MM.1S (cell line): ENCODE results near the gene SURF6.

Source experiments
- DNase-seq: peaks from one replicate; pipeline ENCODE4 v3.0.0-alpha.2; 2015
- H2AFZ ChIP-seq: fragments of 300-600 bp; sonication (generic); 2 replicates; pipeline ENCODE4 v1.6.0; 2016; ENCODE audit warnings: antibody characterized with exemption, low read length
- H3F3A ChIP-seq: fragments of 300-600 bp; sonication (generic); 2 replicates; pipeline ENCODE4 v1.6.1; 2016; ENCODE audit warnings: mild to moderate bottlenecking, antibody characterized with exemption, low read length, moderate library complexity, mixed read lengths; ENCODE audit not compliant: insufficient read depth
- H3K27ac ChIP-seq: fragments of 300-600 bp; sonication (generic); 2 replicates; pipeline ENCODE4 v1.5.1; 2016; ENCODE audit warnings: mild to moderate bottlenecking, low read length
- H3K27me3 ChIP-seq: fragments of 300-600 bp; sonication (generic); replicated peaks from 2 replicates; pipeline ENCODE4 v1.6.0; 2016; ENCODE audit warnings: low read length; ENCODE audit not compliant: insufficient read depth
- H3K36me3 ChIP-seq: fragments of 300-600 bp; sonication (generic); replicated peaks from 2 replicates; pipeline ENCODE4 v1.6.1; 2016; ENCODE audit warnings: mild to moderate bottlenecking, low read length, mixed read lengths; ENCODE audit not compliant: insufficient read depth
- H3K4me1 ChIP-seq: fragments of 300-600 bp; sonication (generic); 2 replicates; pipeline ENCODE4 v1.6.1; 2016; ENCODE audit warnings: low read length, mixed read lengths
- H3K4me2 ChIP-seq: fragments of 300-600 bp; sonication (generic); 2 replicates; pipeline ENCODE4 v1.6.0; 2016; ENCODE audit warnings: low read depth, low read length
- H3K4me3 ChIP-seq: fragments of 300-600 bp; sonication (generic); 2 replicates; pipeline ENCODE4 v1.5.1; 2016; ENCODE audit warnings: low read length, mixed read lengths
- H3K79me2 ChIP-seq: fragments of 300-600 bp; sonication (generic); 2 replicates; pipeline ENCODE4 v1.6.1; 2016; ENCODE audit warnings: mixed run types, low read length, mixed read lengths
- H3K9ac ChIP-seq: fragments of 300-600 bp; sonication (generic); 2 replicates; pipeline ENCODE4 v1.6.1; 2016; ENCODE audit warnings: low read length, mixed read lengths
- H3K9me2 ChIP-seq: fragments of 300-600 bp; sonication (generic); replicated peaks from 2 replicates; pipeline ENCODE4 v1.6.1; 2016; ENCODE audit warnings: mild to moderate bottlenecking, low read length, mixed read lengths; ENCODE audit not compliant: insufficient read depth
- H3K9me3 ChIP-seq: fragments of 300-600 bp; sonication (generic); replicated peaks from 2 replicates; pipeline ENCODE4 v1.6.1; 2016; ENCODE audit warnings: mild to moderate bottlenecking, low read length, mixed read lengths; ENCODE audit not compliant: insufficient read depth
- H4K20me1 ChIP-seq: fragments of 300-600 bp; sonication (generic); 2 replicates; pipeline ENCODE4 v1.6.1; 2016; ENCODE audit warnings: mild to moderate bottlenecking, low read length, moderate library complexity, mixed read lengths; ENCODE audit not compliant: insufficient read depth
- EZH2 ChIP-seq: fragments of 300-600 bp; sonication (generic); optimal IDR thresholded peaks from 2 replicates; pipeline ENCODE3; 2017; ENCODE audit warnings: low read depth, mild to moderate bottlenecking, antibody characterized with exemption, low read length, mixed read lengths
- EZH2phosphoT487 ChIP-seq: fragments of 300-600 bp; sonication (generic); IDR thresholded peaks from 2 replicates; pipeline ENCODE4 v1.6.1; 2018; ENCODE audit warnings: antibody characterized with exemption, low read length
- TF ChIP-seq, protein P1 (sequence below): fragments of 300-600 bp; sonication (generic); IDR thresholded peaks from 2 replicates; pipeline ENCODE4 v1.5.1; 2016; ENCODE audit warnings: antibody characterized with exemption, low read length, mixed read lengths

The SURF6 gene

DNA sequence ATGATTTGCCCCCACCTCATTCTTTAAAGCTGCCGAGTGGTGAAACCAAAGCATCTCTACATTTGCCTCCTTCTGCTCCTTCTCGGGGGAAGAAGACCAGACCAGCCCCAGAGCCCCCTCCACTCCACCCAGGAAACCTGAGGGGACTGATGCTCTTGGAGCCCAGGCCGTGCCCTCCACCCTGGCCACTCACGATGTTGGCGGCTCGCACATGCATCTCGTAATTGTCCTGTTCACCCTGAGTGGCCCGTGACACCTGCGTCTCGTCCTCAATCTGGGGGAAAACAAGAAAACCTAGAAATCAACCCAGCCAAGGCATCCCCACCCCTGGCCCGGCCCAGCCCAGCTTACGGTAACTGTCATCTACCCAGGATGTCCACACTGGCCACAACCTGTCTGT, 9.0 kb upstream of the SURF6 start:
- Histone ChIP-seq H3K27ac (no peak overlapping the region), H4K20me1 (no peaks in the 10 kb centered on the region; the same call in 1 of the 2 replicates), H3K36me3 (peaks cover 6% of the 10 kb centered on the region; the same call in 1 of the 2 replicates), H3K27me3 (no peaks in the 10 kb centered on the region), H3K9ac (no peak overlapping the region), H3F3A (peaks cover 20% of the 10 kb centered on the region), H3K9me3 (no peaks in the 10 kb centered on the region), H3K4me1 (peaks cover 17% of the 10 kb centered on the region; the same call in 1 of the 2 replicates), H2AFZ (no peak overlapping the region), H3K4me2 (no peak overlapping the region), H3K9me2 (no peaks in the 10 kb centered on the region), H3K79me2 (peaks cover 48% of the 10 kb centered on the region), H3K4me3 (no peak overlapping the region)
- no peak for DNase-seq
- TF ChIP-seq EZH2 = no peak

DNA sequence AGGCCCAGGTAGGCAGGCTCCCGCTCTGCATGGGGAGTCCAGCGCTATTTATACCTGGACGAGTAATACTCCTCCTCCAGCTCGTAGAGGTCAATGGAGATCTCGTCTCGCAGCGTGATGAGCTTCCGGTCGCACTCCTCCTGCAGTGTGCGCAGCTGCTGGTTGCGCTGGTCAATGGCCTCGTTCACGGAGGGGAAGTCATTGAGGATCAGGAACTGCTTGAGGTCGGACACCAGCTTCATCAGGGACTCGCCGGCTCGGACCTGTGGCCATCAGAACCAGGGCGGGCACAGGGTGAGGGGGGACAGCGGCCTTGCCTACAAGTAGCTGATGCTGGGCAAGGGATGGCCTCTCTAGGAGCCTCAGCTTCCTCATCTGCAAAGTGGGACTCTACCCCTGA, 8.1 kb upstream of the SURF6 start:
- no peak overlapping the region for H3K4me2 ChIP-seq
- no peak overlapping the region for H2AFZ ChIP-seq
- DNase-seq = no peak

DNA sequence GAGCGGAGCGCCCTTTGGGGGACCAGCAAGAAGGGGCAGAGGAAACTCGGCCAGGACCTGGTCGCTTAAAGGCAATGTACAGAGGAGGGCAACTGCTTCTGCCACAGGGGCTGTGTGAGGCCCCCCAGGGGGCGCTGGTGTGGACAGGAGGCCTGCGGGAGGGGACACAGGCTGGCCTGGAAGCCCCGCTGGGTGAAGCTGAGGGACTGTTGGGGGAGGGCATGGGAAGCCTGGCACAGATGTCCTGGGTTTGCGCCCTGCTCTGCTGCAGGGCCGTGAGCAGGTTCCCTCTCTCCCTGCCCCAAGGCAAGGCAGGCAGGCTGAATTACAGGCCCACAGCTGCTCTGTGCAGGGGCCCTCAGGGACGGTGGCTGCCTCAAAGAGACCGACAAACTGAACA, 6.6 kb upstream of the SURF6 start:
- 0 out of 2 replicates have a peak, but pooled peaks cover 7% of the 10 kb centered on the region for H3K4me1 ChIP-seq
- H4K20me1 ChIP-seq = no peaks in the 10 kb centered on the region
- H3K36me3 ChIP-seq = no peaks in the 10 kb centered on the region
- 0 out of 2 replicates have a peak, but pooled peaks cover 2% of the 10 kb centered on the region for H3F3A ChIP-seq
- H3K27me3 ChIP-seq = no peaks in the 10 kb centered on the region
- no peak for DNase-seq
- H3K4me3 ChIP-seq = no peak overlapping the region
- no peaks in the 10 kb centered on the region for H3K9me3 ChIP-seq
- no peak overlapping the region for H3K4me2 ChIP-seq
- H3K27ac ChIP-seq = no peak overlapping the region
- H2AFZ ChIP-seq = no peak overlapping the region
- no peak overlapping the region for H3K9ac ChIP-seq
- H3K9me2 ChIP-seq = no peaks in the 10 kb centered on the region
- TF ChIP-seq EZH2phosphoT487 = no peak
- TF ChIP-seq, protein P1, sequence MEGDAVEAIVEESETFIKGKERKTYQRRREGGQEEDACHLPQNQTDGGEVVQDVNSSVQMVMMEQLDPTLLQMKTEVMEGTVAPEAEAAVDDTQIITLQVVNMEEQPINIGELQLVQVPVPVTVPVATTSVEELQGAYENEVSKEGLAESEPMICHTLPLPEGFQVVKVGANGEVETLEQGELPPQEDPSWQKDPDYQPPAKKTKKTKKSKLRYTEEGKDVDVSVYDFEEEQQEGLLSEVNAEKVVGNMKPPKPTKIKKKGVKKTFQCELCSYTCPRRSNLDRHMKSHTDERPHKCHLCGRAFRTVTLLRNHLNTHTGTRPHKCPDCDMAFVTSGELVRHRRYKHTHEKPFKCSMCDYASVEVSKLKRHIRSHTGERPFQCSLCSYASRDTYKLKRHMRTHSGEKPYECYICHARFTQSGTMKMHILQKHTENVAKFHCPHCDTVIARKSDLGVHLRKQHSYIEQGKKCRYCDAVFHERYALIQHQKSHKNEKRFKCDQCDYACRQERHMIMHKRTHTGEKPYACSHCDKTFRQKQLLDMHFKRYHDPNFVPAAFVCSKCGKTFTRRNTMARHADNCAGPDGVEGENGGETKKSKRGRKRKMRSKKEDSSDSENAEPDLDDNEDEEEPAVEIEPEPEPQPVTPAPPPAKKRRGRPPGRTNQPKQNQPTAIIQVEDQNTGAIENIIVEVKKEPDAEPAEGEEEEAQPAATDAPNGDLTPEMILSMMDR = 0 out of 2 replicates have a peak, but pooled peaks have one; percentile 6
- H3K79me2 ChIP-seq = peaks cover 26% of the 10 kb centered on the region

More for the DNA sequence above, 8.1 kb upstream of the SURF6 start:
- no peak for TF ChIP-seq EZH2phosphoT487
- TF ChIP-seq EZH2 = no peak
- TF ChIP-seq, protein P1 = no peak
- H3K27me3 ChIP-seq = no peaks in the 10 kb centered on the region
- H3K9ac ChIP-seq = no peak overlapping the region
- H3K36me3 ChIP-seq = no peaks in the 10 kb centered on the region
- H3K9me3 ChIP-seq = no peaks in the 10 kb centered on the region
- H3F3A ChIP-seq = peaks cover 11% of the 10 kb centered on the region
- H3K4me1 ChIP-seq = 0 out of 2 replicates have a peak, but pooled peaks cover 8% of the 10 kb centered on the region
- no peaks in the 10 kb centered on the region for H4K20me1 ChIP-seq
- H3K4me3 ChIP-seq = no peak overlapping the region
- no peak overlapping the region for H3K27ac ChIP-seq
- H3K9me2 ChIP-seq = no peaks in the 10 kb centered on the region
- H3K79me2 ChIP-seq = peaks cover 39% of the 10 kb centered on the region

DNA sequence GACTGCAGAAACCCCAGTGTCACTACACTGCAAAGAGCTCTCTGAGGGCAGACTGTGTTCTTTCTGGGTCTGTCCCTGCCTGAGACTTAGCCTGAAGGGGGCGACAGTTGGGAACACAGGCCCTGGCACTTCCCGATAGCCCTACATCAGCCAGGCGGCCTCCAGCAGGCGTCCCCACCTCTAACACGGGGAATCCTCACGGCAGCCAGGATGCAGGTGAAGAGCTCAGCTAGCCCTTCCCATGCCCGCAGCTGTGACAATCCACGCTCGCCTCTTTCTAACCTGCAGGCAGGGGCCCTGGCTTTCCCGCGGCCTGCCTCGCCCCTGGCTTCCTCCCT, 6.0 kb upstream of the SURF6 start:
- H3K36me3 ChIP-seq = no peaks in the 10 kb centered on the region
- TF ChIP-seq EZH2 = no peak
- no peak for TF ChIP-seq EZH2phosphoT487
- TF ChIP-seq, protein P1 = no peak
- DNase-seq = no peak
- 0 out of 2 replicates have a peak, but pooled peaks cover 7% of the 10 kb centered on the region for H3K4me1 ChIP-seq
- no peaks in the 10 kb centered on the region for H3K9me2 ChIP-seq
- H3K9me3 ChIP-seq = no peaks in the 10 kb centered on the region
- H3K79me2 ChIP-seq = peaks cover 20% of the 10 kb centered on the region
- H3K9ac ChIP-seq = no peak overlapping the region
- no peaks in the 10 kb centered on the region for H4K20me1 ChIP-seq
- H3F3A ChIP-seq = peaks cover 7% of the 10 kb centered on the region; the same call in 1 of the 2 replicates
- no peak overlapping the region for H3K4me2 ChIP-seq
- no peak overlapping the region for H3K27ac ChIP-seq
- no peaks in the 10 kb centered on the region for H3K27me3 ChIP-seq
- no peak overlapping the region for H2AFZ ChIP-seq
- H3K4me3 ChIP-seq = no peak overlapping the region
